Motor neuron (in vitro differentiated cells): ENCODE data around the gene FCHO2. TPM values are rescaled to one million over a fixed set of nuclear protein-coding genes. Genes with fewer than 3 reads are reported as not detected.
"Not testable (repeated sequence)": the region's sequence is repeated elsewhere in the genome, so short reads cannot be mapped to it uniquely, and the experiment has no call there.

Source experiments
- ATAC-seq, 8 experiments: fragments of 200-7000 bp; cut with Tn5 transposase; replicated peaks in 6 of 8; 2 replicates each; pipeline ENCODE4 v1.8.0; 2021; ENCODE audit warnings: mild to moderate bottlenecking in 8 of 8, moderate library complexity in 8 of 8
- H3K27ac ChIP-seq, 2 donors: fragments of 250-450 bp; sonication (Bioruptor Pico); 2 replicates each; pipeline ENCODE4 v1.9.0; 2021; ENCODE audit warnings: antibody characterized with exemption in 2 of 2, mild to moderate bottlenecking in 2 of 2, moderate library complexity in 1 of 2
- H3K4me1 ChIP-seq, 2 donors: fragments of 250-450 bp; sonication (Bioruptor Pico); replicated peaks in 1 of 2; 2 replicates each; pipeline ENCODE4 v1.6.1; 2021; ENCODE audit warnings: antibody characterized with exemption in 2 of 2, mild to moderate bottlenecking in 2 of 2, moderate library complexity in 1 of 2
- H3K4me3 ChIP-seq, 5 donors: fragments of 250-450 bp; sonication (Bioruptor Pico); 2 replicates each; pipeline ENCODE4 v1.9.0; 2021; ENCODE audit warnings: antibody characterized with exemption in 5 of 5, mild to moderate bottlenecking in 5 of 5, moderate library complexity in 4 of 5
- WGBS, 10 experiments: fragments of 450-650 bp; shearing (Covaris generic); methylation state at CpG; one replicate each; pipeline ENCODE4 v1.0.0; 2022; 5-methylcytosine and 5-hydroxymethylcytosine counted together
- in situ Hi-C, 9 experiments: fragments of 400-800 bp; cut with MboI; loops; one replicate each; pipeline ENCODE4 v1.15.0; 2021; ENCODE audit warnings: low sequenced_read_pairs in 9 of 9, low pct_unique_long_range_greater_than_20kb in 2 of 9; ENCODE audit not compliant: unreplicated experiment in 9 of 9
- total RNA-seq, 8 experiments: library from RNA; unstranded; fragments of 300-600 nt; gene quantifications; 2 replicates each; pipeline versions ENCODE4 v1.2.3 to v1.2.4, GENCODE V29; 2022

FCHO2 gene, protein sequence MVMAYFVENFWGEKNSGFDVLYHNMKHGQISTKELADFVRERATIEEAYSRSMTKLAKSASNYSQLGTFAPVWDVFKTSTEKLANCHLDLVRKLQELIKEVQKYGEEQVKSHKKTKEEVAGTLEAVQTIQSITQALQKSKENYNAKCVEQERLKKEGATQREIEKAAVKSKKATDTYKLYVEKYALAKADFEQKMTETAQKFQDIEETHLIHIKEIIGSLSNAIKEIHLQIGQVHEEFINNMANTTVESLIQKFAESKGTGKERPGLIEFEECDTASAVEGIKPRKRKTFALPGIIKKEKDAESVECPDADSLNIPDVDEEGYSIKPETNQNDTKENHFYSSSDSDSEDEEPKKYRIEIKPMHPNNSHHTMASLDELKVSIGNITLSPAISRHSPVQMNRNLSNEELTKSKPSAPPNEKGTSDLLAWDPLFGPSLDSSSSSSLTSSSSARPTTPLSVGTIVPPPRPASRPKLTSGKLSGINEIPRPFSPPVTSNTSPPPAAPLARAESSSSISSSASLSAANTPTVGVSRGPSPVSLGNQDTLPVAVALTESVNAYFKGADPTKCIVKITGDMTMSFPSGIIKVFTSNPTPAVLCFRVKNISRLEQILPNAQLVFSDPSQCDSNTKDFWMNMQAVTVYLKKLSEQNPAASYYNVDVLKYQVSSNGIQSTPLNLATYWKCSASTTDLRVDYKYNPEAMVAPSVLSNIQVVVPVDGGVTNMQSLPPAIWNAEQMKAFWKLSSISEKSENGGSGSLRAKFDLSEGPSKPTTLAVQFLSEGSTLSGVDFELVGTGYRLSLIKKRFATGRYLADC
- 10 to 100 TPM in 4 of 8 experiments, 1 to 10 TPM in 4; 6.6 to 14.5 (median 9.6) TPM for total RNA-seq

DNA sequence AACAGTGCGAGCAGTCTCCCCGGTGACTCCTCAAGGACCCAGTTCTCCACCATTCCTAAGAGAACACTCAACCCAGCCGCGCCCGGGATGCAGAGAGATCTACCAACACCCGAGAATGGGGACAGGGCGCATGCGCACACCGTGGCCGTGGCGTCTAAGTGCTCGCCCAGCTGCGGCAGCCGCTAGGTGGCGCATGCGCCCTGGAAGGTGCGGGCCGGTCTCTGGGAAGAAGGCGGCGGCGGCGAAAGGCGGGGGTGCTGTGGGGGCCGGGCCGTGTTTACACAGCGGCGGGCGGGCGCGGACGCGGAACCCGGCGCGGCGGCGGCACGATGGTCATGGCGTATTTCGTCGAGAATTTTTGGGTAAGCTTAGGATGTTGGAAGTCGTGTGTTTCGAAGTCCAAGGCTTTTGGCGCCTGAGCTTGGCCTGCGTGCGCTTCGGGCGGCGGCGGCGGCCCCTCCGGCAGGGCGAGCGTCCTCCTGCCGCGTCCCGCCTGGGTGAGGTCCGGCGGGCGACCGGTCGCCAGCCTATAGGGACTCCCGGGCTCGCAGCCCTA is at the start of gene FCHO2:
FCHO2 (plus strand) TSS at position 274 of the 556 bp plus-strand sequence; CDS start at position 330, 56 bp downstream.
- peak within 1 kb of the TSS; percentile 70 to 87 (median 78) for H3K4me3 ChIP-seq
- WGBS, 10 experiments = 0% methylated on average over 1 to 3 of the region's 64 CpGs; no CpG with 5 or more reads in 8 of the 10 experiments
- in situ Hi-C loops = no loop called here
- H3K4me1 ChIP-seq = peaks cover 0 to 5% of the 10 kb centered on the region in 2 donors
- peak within 1 kb of the TSS; percentile 68 to 77 for H3K27ac ChIP-seq
- peak; percentile 78 to 96 (median 92) for ATAC-seq

DNA sequence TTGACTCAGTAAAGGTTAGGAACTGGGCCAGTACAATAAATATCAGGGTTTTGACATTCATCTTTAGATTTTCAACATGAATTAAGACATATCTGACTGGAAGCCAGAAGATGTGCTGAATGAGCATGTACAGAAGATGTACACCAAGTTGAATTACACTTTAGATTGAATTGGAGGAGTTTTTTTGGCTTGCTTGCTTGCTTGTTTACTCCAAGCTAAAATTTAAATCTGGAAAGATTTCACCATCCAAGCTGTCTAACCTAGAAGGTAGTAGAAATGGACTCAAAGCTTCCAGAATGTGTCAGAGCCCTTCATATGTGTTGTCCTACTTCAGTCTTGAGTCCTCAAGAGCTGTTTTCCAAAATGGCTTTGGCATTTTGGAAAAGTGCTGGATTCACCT is 49.0 kb upstream of the FCHO2 start:
- in situ Hi-C loops = no loop called here
- H3K27ac ChIP-seq = no peak overlapping the region
- H3K4me1 ChIP-seq = no peaks in the 10 kb centered on the region
- no peak overlapping the region for H3K4me3 ChIP-seq
- no peak for ATAC-seq

DNA sequence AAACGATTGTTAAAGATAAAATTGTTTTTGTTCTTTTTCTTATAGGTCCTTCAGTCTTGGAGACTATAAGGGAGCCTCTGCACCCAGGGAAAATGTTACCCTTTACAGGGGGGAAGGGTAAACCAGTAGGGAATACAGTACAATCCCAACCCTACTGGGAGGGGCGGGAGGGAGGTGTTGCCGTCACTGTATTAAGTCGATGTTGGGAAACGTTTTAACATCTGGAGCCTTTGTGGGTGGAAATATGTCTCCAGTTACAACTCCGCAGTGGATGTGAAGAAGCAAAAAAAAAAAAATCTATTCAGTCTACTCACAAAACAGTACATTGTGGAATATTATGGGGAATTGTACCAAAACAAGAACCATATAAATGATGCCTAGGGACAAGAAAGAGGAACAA is 47.2 kb upstream of the FCHO2 start:
- H3K4me1 ChIP-seq = no peaks in the 10 kb centered on the region
- WGBS, 10 experiments = 24 to 100% (median 77%) methylated on average over 1 to 6 of the region's 6 CpGs; no CpG with 5 or more reads in 2 of the 10 experiments
- H3K4me3 ChIP-seq = no peak overlapping the region
- no peak overlapping the region for H3K27ac ChIP-seq
- peak in 2 of 8 experiments; percentile 56 to 90 for ATAC-seq
- in situ Hi-C loops = no loop called here

DNA sequence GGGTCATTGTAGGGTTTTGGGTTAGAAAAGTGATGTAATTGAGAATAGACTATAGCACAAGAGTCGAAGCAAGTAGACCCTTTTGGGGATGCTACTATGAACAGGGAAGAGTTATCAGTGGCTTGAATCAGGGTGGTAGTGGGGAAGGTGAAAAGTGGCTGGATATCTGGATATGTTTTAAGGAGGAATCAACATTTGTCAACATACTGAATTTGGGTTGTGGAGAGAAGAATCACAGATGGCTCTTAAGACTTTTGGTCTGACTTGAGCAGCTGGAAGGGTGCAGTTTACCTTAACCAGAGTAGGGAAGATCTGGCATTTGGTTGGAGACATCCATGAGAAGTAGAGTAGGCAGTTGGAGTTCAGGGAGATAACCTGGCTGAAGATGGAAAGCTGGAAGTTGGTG is 38.5 kb upstream of the FCHO2 start:
- no peak for ATAC-seq

DNA sequence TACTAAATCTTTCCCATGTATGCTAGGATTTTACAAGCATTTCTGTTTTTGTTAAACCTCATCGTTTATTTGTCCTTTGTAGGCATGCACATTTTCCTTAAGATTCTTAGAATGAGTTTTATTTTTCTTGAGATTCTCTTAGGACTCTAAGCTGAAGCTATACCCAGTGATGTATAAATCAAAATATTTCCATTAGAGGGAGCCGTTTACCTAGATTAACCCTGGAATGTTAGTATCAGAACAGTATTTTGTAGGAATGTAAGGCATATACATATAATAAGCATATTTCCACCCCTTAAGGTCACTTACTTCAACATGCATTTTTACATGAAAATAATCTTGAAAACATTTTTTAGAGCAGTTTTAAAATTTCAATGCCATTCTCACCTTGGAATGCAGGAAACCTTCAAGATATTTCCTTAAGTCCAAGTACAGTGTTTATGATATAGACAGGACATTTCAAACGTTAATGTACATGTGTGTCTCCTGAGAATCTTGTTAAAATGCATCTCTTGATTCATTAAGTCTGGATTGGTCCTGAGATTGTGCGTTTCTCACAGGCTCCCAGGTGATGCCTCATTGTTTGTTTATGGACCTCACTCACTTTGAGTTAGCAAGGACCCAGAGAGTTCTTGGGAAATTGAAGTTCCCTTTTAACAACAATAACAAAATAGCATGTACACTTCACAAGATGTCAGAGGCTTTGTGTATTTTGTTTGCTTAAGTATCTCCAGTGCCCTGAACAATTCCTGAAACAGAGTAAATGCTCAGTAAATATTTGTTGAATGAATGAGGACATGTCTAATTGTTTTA is 34.9 kb upstream of the FCHO2 start:
- no peaks in the 10 kb centered on the region for H3K4me1 ChIP-seq
- in situ Hi-C loops = no loop called here
- 0 to 37% (median 26%) methylated on average over 1 to 4 of the region's 4 CpGs for WGBS, 10 experiments
- H3K4me3 ChIP-seq = no peak overlapping the region
- no peak overlapping the region for H3K27ac ChIP-seq
- ATAC-seq = peak in 4 of 8 experiments; percentile 49 to 96 (median 84)

More for the DNA sequence above, 38.5 kb upstream of the FCHO2 start:
- Histone ChIP-seq H3K27ac (no peak overlapping the region), H3K4me1 (no peaks in the 10 kb centered on the region), H3K4me3 (no peak overlapping the region)
- WGBS, 10 experiments = 33 to 100% (median 100%) methylated on average over 1 of the region's 1 CpG; no CpG with 5 or more reads in 2 of the 10 experiments
- in situ Hi-C loops = no loop called here

DNA sequence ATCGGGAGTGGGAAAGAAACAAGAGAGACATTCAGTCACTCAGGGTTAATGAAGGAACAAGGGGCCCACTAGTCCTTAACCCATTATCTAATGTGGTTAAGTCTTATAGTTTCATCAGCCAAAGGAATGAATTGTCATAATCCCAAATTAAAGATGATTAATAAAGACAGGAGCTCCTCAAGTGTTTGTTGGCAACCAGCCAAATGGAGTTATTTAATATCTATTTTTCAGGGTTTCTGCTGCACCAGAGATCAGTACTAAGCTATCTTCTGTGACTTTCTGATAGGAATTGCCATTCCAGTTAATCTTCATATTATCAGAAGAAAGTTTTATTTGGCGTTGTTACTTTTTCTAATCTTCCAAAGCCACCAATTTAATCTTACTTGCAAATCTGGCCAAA is 34.0 kb upstream of the FCHO2 start:
- Histone ChIP-seq H3K4me1 (no peaks in the 10 kb centered on the region), H3K27ac (no peak overlapping the region), H3K4me3 (no peak overlapping the region)
- ATAC-seq = peak in 1 of 8 experiments; percentile 27
- in situ Hi-C loops = no loop called here
- WGBS, 10 experiments = 50 to 100% (median 88%) methylated on average over 1 to 2 of the region's 2 CpGs; no CpG with 5 or more reads in 1 of the 10 experiments

DNA sequence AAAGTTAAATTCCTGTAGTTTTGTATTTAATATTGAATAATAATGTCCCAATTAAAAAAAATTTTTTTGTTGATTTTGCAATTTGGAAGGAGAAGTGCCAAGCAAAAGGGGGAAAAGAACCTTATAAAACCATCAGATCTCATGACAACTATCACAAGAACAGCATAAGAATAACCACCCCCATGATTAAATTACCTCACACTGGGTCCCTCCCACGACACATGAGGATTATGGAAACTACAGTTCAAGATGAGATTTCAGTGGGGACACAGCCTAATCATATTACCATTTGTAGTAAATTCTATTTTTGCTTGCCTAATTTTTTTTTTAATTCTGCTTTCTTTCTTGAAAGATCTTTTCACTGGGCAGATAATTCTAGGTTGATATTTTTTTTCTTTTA is 33.4 kb upstream of the FCHO2 start:
- Histone ChIP-seq H3K4me1 (no peaks in the 10 kb centered on the region), H3K27ac (no peak overlapping the region), H3K4me3 (no peak overlapping the region)
- ATAC-seq = no peak
- 22 to 91% (median 69%) methylated on average over 1 of the region's 1 CpG for WGBS, 10 experiments
- in situ Hi-C loops = no loop called here

DNA sequence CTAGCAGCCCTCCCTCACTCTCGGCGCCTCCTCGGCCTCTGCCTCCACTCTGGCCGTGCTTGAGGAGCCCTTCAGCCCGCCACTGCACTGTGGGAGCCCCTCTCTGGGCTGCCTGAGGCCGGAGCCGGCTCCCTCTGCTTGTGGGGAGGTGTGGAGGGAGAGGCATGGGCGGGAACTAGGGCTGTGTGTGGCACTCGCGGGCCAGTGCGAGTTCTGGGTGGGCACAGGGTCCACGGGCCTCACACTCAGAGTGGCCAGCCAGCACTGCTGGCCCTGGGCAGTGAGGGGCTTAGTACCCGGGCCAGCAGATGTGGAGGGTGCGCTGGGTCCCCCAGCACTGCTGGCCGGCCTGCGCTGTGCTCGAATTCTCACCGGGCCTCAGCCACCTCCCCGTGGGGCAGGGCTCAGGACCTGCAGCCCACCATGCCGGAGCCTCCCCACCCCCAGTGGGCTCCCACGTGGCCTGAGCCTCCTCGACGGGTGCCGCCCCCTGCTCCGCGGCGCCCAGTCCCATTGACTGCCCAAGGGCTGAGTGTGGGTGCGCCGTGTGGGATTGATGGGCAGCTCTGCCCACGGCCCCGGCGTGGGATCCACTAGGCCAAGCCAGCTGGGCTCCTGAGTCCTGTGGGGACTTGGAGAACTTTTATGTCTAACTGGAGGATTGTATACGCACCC is 30.4 kb upstream of the FCHO2 start:
- H3K27ac ChIP-seq = no peak overlapping the region
- H3K4me1 ChIP-seq = no peaks in the 10 kb centered on the region
- H3K4me3 ChIP-seq = no peak overlapping the region
- ATAC-seq = peak in 1 of 8 experiments; percentile 11
- 76 to 100% (median 94%) methylated on average over 1 to 7 of the region's 33 CpGs; no CpG with 5 or more reads in 5 of the 10 experiments for WGBS, 10 experiments
- in situ Hi-C loops = loop anchor here in 1 of 9 experiments (25.0 kb wide), 1 partner anchor 262 kb away; no protein-coding TSS in a partner anchor

DNA sequence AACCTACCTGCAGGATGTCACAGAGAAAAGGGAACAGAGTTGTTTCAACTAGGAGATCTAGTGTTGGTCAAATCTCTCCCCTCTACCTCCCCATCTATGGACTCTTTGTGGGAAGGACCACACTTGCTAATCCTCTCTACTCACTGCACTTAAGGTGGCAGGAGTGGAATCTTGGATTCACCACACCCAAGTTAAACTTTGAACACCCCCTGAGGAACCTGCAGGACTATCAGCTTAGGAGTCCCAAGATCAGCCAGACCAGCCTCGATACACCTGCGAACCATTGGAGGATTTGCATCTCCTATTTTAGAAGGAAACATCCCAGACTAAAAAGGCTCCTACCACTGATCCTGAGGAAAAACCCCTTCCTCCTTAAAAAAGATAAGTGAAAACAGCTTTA is 23.2 kb upstream of the FCHO2 start:
- H3K4me1 ChIP-seq, H3K4me3 ChIP-seq, ATAC-seq, H3K27ac ChIP-seq: not testable (repeated sequence)
- in situ Hi-C loops = loop anchor here in 1 of 9 experiments (25.0 kb wide), 1 partner anchor 255 kb away; no protein-coding TSS in a partner anchor
- 60 to 100% (median 90%) methylated on average over 1 to 2 of the region's 2 CpGs; no CpG with 5 or more reads in 7 of the 10 experiments for WGBS, 10 experiments

DNA sequence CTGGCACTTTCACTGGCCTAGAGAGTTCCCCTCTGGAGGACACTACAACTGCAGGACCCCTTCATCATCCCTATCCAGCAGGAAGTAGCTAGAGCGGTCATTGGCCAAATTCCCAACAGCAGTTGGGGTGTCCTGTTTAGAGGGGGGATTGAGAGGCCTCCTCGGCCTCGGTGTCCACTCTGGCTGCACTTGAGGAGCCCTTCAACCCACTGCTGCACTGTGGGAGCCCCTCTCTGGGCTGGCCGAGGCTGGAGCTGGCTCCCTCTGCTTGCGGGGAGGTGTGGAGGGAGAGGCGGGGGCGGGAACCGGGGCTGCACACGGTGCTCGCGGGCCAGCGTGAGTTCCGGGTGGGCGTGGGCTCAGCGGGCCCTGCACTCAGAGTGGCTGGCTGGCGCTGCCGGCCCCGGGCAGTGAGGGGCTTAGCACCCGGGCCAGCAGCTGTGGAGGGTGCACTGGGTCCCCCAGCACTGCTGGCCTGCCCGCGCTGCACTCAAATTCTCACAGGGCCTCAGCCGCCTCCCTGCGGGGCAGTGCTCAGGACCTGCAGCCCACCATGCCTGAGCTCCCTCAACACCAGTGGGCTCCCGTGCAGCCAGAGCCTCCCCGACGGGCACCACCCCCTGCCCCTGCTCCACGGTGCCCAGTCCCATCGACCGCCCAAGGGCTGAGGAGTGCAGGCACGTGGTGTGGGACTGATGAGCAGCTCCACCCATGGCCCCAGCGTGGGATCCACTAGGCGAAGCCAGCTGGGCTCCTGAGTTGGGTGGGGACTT is 20.7 kb upstream of the FCHO2 start:
- WGBS, 10 experiments = 80 to 91% methylated on average over 1 to 9 of the region's 32 CpGs; no CpG with 5 or more reads in 8 of the 10 experiments
- in situ Hi-C loops = loop anchor here in 1 of 9 experiments (25.0 kb wide), 1 partner anchor 252 kb away; no protein-coding TSS in a partner anchor
- H3K4me1 ChIP-seq, H3K27ac ChIP-seq, H3K4me3 ChIP-seq, ATAC-seq: not testable (repeated sequence)

DNA sequence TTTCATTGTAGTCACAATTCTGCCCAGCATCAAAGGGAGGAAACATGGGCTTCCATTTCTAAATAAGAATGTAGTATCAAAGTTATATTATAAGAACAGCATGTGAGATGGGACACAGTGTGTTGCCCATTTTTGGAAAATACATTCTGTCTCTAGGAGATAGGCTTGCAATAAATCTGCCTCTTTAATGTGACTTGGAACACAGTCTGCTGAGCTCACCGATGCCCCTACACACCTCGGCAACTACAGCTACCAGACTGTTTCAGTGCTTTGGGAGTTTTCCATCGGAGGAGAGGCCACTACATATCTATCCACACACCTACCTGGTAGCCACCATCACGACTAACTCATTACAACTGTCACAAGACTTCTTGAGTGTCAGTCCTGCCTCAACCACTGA is 18.9 kb upstream of the FCHO2 start:
- Histone ChIP-seq H3K27ac (no peak overlapping the region), H3K4me1 (no peaks in the 10 kb centered on the region), H3K4me3 (no peak overlapping the region)
- peak in 1 of 8 experiments; percentile 33 for ATAC-seq
- WGBS, 10 experiments = 68 to 100% (median 83%) methylated on average over 1 to 3 of the region's 4 CpGs; no CpG with 5 or more reads in 2 of the 10 experiments
- in situ Hi-C loops = loop anchor here in 1 of 9 experiments (25.0 kb wide), 1 partner anchor 250 kb away; no protein-coding TSS in a partner anchor
